Measurements from ENCODE around the gene HAUS8.

GRCh38 chr19:17070912-17071311, 4.3 kb downstream of the HAUS8 start:
- TF ChIP-seq SIN3A (IDR thresholded peaks at IDR 0.05; ENCODE audit: borderline replicate concordance, insufficient read depth, low read length) (no peak), POLR2AphosphoS5 (IDR thresholded peaks at IDR 0.05; ENCODE audit: low read depth, low read length) (no peak), REST (IDR thresholded peaks at IDR 0.05; ENCODE audit: insufficient read depth in 1 of 2, low read depth in 2 of 2, low read length in 2 of 2) (no peak), TAF1 (IDR thresholded peaks at IDR 0.05; ENCODE audit: borderline replicate concordance, insufficient read depth, low read length) (no peak)
